KBM-7 (cell line): ENCODE data around the gene FTCD.
"Not testable (repeated sequence)": the region's sequence is repeated elsewhere in the genome, so short reads cannot be mapped to it uniquely, and the experiment has no call there.

ENCODE experiments used
- DNase-seq: peaks from one replicate; pipeline ENCODE4 v3.0.0-alpha.2; 2015
- in situ Hi-C: fragments of 300-500 bp; cut with MboI; formaldehyde crosslinking; loops from 2 replicates; pipeline ENCODE4 v1.14.3; 2020; ENCODE audit warnings: low sequenced_read_pairs, low pct_unique_long_range_greater_than_20kb, mixed read lengths

The FTCD gene

DNA sequence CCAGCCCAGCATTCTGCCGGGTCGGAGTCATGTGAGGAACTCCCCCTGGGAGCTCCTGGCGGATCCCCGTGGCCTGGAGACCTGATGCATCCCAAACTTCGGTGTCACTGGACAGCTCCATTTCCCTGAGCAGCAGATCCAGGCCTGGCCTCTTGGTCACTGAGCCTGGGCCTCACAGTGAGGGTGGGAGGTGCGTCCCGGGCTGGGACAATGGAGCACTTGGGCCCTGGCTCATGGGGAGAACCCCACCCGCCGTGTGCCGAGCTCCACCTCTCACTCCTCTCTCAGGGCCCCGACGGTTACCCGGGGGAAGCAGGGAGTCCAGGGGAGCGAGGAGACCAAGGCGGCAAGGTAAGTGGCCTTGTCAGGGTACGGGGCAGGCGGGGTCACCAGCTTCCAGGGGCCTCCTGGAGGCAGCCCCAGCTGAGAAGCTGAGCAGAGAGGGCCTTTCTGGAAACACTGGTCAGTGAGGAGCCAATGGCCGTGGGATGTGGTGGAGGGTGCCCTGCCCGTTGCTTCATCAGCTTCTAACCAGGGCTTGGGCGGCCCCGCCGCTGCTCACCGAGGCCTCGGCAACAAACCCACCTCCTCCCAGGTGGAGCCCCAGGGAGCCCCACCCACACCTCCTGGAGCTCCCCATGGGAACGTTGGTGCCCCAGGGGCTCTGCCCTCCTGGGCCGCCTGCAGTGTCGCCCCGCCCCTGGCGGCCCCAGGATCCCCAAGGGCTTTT lies 37.6 kb downstream of the FTCD start:
- in situ Hi-C loops, result no loop called here
- no peak for DNase-seq

- no peak for DNase-seq
- in situ Hi-C loops, result no loop called here
Observed at GRCh38 chr21:46116776-46117585, 38.4 kb downstream of the FTCD start.

DNA sequence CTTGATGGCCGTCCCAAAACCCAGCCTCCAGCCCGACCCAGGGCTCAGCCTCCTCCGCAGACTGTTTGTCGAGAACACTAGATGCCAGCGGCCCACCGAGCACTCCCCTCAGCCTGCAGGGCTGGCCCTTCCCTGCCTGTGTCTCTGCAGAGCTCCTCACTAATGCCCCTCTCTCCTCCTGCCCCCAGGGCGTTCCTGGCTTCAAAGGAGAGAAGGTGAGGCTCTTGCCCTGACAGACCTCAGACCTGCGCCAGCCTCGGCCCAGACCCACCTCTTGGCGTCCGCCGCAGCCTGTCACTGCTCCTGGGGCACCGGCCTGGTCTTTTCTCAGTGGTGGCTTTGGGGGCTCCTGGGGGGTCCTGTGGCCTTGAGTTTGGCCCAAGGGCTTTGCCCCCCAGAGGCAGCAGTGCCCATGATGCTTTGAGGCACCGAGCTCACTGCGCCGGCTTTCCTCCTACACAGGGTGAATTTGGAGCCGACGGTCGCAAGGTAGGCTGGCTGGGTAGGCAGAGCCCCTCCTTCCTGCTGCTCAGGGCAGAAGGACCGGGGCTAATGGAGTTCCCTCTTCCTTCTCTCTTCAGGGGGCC lies 39.1 kb downstream of the FTCD start:
- no peak for DNase-seq
- in situ Hi-C loops, result no loop called here

- in situ Hi-C loops, result no loop called here
- no peak for DNase-seq
Observed at GRCh38 chr21:46115441-46116188, 39.8 kb downstream of the FTCD start.

DNA sequence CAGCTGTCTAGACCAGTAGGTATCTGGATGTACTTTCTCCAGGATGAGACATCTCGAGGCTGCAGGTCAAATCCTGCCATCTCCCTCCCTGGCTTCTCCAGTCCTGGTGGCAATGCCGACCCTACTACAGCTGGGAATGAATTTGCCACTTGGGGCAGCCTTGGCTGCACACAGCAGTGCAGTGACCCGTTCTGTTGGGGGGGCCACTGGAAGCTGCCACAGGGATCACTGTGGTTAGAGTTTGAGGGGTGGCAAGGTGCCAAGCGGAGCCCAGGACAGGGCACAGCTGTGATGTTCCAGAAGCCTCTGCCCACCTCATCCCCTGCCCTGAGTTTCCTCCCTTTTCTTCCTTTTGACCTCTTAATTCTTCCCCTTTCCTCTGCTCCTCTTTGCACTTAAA lies 40.4 kb downstream of the FTCD start:
- in situ Hi-C loops, result no loop called here
- DNase-seq, result no peak

DNA sequence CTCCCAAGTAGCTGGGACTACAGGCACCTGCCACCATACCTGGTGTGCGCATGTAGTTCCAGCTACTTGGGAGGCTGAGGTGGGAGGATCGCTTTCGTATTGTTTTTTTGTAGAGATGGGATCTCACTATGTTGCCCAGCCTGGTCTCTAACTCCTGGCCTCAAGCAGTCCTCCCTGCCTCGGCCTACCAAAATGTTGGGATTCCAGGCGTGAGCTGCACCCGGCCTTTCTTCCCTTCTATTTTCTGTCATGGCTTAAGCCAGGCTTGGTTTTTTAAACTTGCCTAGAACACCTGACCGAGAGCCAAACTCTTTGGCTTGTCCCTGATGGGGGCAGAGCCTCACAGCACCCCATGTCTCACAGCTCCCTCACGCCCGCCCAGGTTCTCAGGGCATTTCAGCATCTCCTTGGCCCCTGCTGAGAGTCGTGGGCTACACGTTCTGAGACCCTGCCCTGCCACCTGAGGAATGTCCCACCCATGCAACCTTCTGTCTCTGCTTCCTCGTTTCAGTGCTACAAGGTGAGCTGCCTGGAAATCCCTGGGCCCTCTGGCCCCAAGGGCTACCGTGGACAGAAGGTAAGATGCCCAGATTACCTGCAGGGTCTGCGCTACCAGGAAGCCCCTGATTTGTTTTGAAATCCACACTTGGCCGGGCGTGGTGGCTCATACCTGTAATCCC lies 41.7 kb downstream of the FTCD start:
- in situ Hi-C loops, result no loop called here
- DNase-seq, result no peak

DNA sequence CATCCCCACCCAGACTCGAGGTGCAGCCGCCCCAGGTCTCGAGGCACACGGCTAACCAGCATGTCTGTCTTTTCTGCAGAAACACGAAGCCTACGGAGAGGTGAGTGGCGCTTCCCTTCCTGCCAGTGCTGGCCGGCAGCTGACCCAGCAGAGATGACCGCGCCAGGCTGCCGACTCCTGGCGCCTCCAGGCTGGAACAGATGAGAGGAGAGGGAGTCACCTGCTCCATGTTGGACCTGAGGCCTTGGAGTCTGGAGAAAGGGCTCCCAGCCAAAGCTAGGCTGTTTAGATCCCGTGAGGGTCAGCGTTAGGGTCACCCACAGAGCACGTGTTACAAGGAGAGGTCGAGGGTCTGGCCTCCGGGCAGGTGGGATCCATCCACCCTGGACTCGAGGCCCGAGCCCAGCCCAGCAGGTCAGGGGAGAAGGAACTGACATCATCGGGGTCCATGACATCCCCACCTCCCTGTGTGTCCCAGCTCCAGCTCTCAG lies 42.6 kb downstream of the FTCD start:
- in situ Hi-C loops, result no loop called here
- no peak for DNase-seq

DNA sequence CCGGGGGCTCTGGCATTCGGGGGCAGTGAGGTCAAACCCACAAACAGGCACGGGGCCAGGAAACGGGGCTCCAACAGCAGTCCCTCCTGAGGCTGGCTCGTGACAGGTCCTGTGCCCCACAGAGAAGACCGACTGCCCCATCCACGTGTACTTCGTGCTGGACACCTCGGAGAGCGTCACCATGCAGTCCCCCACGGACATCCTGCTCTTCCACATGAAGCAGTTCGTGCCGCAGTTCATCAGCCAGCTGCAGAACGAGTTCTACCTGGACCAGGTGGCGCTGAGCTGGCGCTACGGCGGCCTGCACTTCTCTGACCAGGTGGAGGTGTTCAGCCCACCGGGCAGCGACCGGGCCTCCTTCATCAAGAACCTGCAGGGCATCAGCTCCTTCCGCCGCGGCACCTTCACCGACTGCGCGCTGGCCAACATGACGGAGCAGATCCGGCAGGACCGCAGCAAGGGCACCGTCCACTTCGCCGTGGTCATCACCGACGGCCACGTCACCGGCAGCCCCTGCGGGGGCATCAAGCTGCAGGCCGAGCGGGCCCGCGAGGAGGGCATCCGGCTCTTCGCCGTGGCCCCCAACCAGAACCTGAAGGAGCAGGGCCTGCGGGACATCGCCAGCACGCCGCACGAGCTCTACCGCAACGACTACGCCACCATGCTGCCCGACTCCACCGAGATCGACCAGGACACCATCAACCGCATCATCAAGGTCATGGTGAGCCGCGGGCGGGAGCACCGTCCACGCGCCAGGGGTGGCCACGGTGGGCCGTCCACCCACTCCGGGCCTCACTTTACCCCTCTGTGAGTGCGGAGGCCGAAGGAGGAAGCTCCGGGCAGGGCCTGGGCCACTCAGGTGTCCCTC lies 43.3 kb downstream of the FTCD start:
- no peak for DNase-seq
- in situ Hi-C loops, result no loop called here

GRCh38 chr21:46111193-46111571 lies 44.2 kb downstream of the FTCD start:
- DNase-seq, result no peak
- in situ Hi-C loops, result no loop called here

GRCh38 chr21:46110499-46111192 lies 44.7 kb downstream of the FTCD start:
- in situ Hi-C loops, result no loop called here
- DNase-seq, result no peak

DNA sequence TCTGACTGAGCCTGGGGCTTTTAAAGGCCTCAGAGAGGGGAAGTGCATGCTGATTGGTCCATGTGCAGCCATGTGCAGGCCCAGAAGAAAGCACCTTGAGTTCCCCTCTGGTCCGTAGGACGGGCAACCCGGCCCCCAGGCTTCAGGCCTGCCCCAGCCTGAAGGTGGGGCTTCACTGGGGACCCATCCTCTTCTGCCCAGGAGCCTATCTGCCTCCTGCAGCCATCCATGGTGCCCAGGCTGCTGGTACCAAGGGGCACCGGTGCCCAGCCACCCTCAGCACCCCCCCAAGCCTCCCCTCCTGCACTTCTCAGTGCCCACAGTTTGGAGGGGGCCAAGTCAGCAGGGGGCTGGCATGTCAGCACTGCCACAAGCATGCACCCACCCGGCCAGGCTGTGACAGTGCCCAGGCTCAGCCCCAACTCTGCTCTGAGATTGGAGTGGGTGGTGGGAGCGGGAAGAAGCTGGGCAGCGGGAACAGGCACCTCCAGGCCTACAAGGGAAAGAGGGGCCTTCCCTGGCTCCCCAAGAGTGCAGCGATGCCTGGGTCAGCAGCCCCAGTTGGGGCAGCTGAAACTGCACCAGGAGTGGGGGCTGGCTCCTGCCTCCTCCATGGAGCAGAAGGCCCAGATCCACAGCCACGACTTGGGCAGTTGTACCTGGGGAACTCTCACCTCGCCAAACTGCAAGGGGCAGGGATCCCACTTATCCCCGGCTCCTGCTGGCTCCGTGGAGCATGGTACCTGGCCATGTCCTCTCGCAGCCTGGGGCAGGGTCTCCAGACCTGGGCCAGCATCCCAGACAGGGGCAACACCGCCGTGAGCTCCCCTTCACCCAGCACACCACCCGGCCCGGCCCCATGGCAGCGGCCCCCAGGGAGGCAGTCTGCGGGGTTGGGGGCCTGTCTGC lies 45.8 kb downstream of the FTCD start:
- in situ Hi-C loops, result no loop called here
- no peak for DNase-seq

GRCh38 chr21:46108827-46109312 lies 46.5 kb downstream of the FTCD start:
- in situ Hi-C loops, result no loop called here
- no peak for DNase-seq

- DNase-seq, in situ Hi-C loops: not testable (repeated sequence)
Observed at GRCh38 chr21:46107376-46107775, 48.0 kb downstream of the FTCD start.

DNA sequence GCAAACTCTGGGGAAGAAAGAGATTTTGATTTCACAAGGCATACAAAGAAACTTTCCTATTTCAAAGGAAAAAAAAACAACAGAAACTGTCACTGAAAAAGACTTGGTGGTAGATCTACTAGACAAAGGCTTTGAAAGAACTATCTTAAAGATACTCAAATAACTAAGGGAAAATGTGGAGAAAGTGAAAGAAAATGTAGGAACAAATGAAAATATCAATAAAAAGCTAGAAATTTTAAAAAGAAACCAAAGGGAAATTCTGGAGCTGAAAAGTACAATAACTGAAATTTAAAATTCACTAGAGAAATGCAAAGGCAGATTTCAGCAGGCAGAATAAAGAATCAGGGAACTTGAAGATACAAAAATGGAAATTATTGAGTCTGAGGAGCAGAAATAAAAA lies 51.3 kb downstream of the FTCD start:
- in situ Hi-C loops, result no loop called here
- DNase-seq, result no peak

- DNase-seq, result no peak
- in situ Hi-C loops, result no loop called here
Observed at GRCh38 chr21:46100906-46101305, 54.5 kb downstream of the FTCD start.

DNA sequence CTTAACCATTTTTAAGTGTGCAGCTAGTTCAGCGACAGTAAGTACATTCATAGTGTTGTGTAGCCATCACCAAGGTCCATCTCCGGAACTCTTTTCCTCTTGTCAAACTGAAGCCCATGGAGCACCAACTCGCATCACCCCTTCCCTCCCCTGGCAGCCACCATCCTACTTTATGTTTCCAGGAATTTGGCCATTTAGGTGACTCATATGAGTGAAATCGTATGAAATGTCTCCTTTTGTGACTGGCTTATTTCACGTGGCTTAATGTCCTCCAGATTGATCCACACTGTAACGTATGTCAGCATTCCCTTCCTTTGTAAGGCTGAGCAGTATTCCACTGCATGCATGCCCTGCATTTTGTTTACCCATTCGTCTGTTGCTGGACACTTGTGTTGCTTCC lies 55.0 kb downstream of the FTCD start:
- DNase-seq, result no peak
- in situ Hi-C loops, result no loop called here
